Keratinocyte (primary cell): Measurements from ENCODE around the gene MT1B. TPM values are rescaled to one million over a fixed set of nuclear protein-coding genes. Genes with fewer than 3 reads are reported as not detected.

Experiments used
- DNase-seq: peaks from one replicate; pipeline ENCODE4 v3.0.0-alpha.2; 2011; ENCODE audit warnings: low read depth, missing footprints, low spot score
- FAIRE-seq: peaks from 2 replicates; lab custom pipeline; 2011; peaks lifted over from hg19 to GRCh38; lab: Jason Lieb, UNC
- H2AFZ ChIP-seq: 2 replicates; pipeline ENCODE4 v1.6.0; 2012; ENCODE audit warnings: low read length, control low read depth, inconsistent platforms; ENCODE audit not compliant: control insufficient read depth
- H3K27ac ChIP-seq: 2 replicates; pipeline ENCODE4 v1.5.1; 2011; ENCODE audit warnings: low read length; ENCODE audit not compliant: control insufficient read depth, insufficient read depth
- H3K27me3 ChIP-seq: 3 replicates; pipeline ENCODE4 v1.6.0; 2011; ENCODE audit warnings: low read length; ENCODE audit not compliant: control insufficient read depth, insufficient read depth; ENCODE audit errors: extremely low read depth
- H3K36me3 ChIP-seq, 2 experiments: 2 replicates in 1 of 2; 3 replicates in 1 of 2; pipeline ENCODE4 v1.5.1; 2011; ENCODE audit warnings: low read length in 2 of 2, mild to moderate bottlenecking in 1 of 2; ENCODE audit not compliant: control insufficient read depth in 2 of 2, insufficient read depth in 2 of 2; ENCODE audit errors: extremely low read depth in 1 of 2
- H3K4me1 ChIP-seq: 3 replicates; pipeline ENCODE4 v1.5.1; 2011; ENCODE audit warnings: low read length; ENCODE audit not compliant: control insufficient read depth, insufficient read depth; ENCODE audit errors: extremely low read depth
- H3K4me2 ChIP-seq: 3 replicates; pipeline ENCODE4 v1.6.0; 2011; ENCODE audit warnings: low read depth, low read length; ENCODE audit not compliant: control insufficient read depth, insufficient read depth; ENCODE audit errors: extremely low read depth
- H3K4me3 ChIP-seq, 3 experiments: fragments of 200-600 bp in 1 of 3; sonication (generic) in 1 of 3; 2 replicates in 2 of 3; 3 replicates in 1 of 3; pipeline ENCODE4 v1.5.1; 2011 to 2016; ENCODE audit warnings: low read length in 3 of 3, mild to moderate bottlenecking in 3 of 3, control low read depth in 2 of 3, inconsistent platforms in 1 of 3, low read depth in 1 of 3, mixed read lengths in 1 of 3, mixed run types in 1 of 3, moderate library complexity in 1 of 3; ENCODE audit not compliant: control insufficient read depth in 2 of 3, insufficient read depth in 2 of 3; ENCODE audit errors: extremely low read depth in 1 of 3
- H3K79me2 ChIP-seq: 2 replicates; pipeline ENCODE4 v1.6.0; 2012; ENCODE audit warnings: low read length; ENCODE audit not compliant: control insufficient read depth, insufficient read depth
- H3K9ac ChIP-seq: 3 replicates; pipeline ENCODE4 v1.6.0; 2011; ENCODE audit warnings: low read length; ENCODE audit not compliant: control insufficient read depth, insufficient read depth; ENCODE audit errors: extremely low read depth
- H3K9me1 ChIP-seq: 3 replicates; pipeline ENCODE4 v1.6.0; 2011; ENCODE audit warnings: low read length; ENCODE audit not compliant: control insufficient read depth, insufficient read depth; ENCODE audit errors: extremely low read depth
- H3K9me3 ChIP-seq: 2 replicates; pipeline ENCODE4 v1.5.1; 2012; ENCODE audit warnings: low read depth, low read length; ENCODE audit not compliant: control insufficient read depth
- H4K20me1 ChIP-seq: 3 replicates; pipeline ENCODE4 v1.6.0; 2011; ENCODE audit warnings: low read length; ENCODE audit not compliant: control insufficient read depth, insufficient read depth; ENCODE audit errors: extremely low read depth
- CTCF ChIP-seq, 3 experiments: IDR thresholded peaks in 1 of 3; conservative IDR thresholded peaks in 1 of 3; optimal IDR thresholded peaks in 1 of 3; 2 replicates in 2 of 3; 3 replicates in 1 of 3; pipeline versions ENCODE3 to v1.5.1; 2011; ENCODE audit warnings: low read length in 3 of 3, mild to moderate bottlenecking in 3 of 3, moderate library complexity in 2 of 3, control low read depth in 1 of 3, inconsistent platforms in 1 of 3; ENCODE audit not compliant: insufficient read depth in 2 of 3; ENCODE audit errors: extremely low read depth in 1 of 3
- EZH2 ChIP-seq: IDR thresholded peaks from one replicate; pipeline ENCODE4 v1.6.1; 2012; ENCODE audit warnings: inconsistent platforms, mild to moderate bottlenecking, low read length, moderate library complexity
- dilution Hi-C: fragments of 300-500 bp; cut with MboI; formaldehyde crosslinking; loops from one replicate; pipeline ENCODE4 v1.7.0; 2020; ENCODE audit warnings: low sequenced_read_pairs; ENCODE audit not compliant: extremely low pct_ligation_motif_present
- polyA plus RNA-seq, 5 experiments: library from polyadenylated mRNA; depleted of rRNA in 3 of 5; stranded (reverse) in 3 of 5; stranded (forward) in 1 of 5; unstranded in 1 of 5; fragments of >200 nt; gene quantifications; 1 replicate in 1 of 5; 2 replicates in 3 of 5; 3 replicates in 1 of 5; pipeline versions ENCODE4 v1.2.1 to v1.2.3, GENCODE V29; 2011 to 2012; ENCODE audit warnings: missing spikeins in 2 of 5, low read depth in 1 of 5, low replicate concordance in 1 of 5

The MT1B gene
- polyA plus RNA-seq, 1 donor (not counting 4 experiments of a cell fraction or from before 2014, with no cell fraction given), result not detected

GRCh38 chr16:56688762-56689161, 37.1 kb downstream of the MT1B start:
- H3K4me1 ChIP-seq, result peaks cover 39% of the 10 kb centered on the region
- no peaks in the 10 kb centered on the region for H3K9me1 ChIP-seq
- DNase-seq (no peak), FAIRE-seq (no peak)
- no peaks in the 10 kb centered on the region for H3K27me3 ChIP-seq
- no peaks in the 10 kb centered on the region for H4K20me1 ChIP-seq
- no peak overlapping the region for H3K27ac ChIP-seq
- H3K79me2 ChIP-seq, result no peaks in the 10 kb centered on the region
- no peak for TF ChIP-seq CTCF (optimal IDR thresholded peaks at IDR 0.05 in 1 of 3, IDR thresholded peaks at IDR 0.05 in 1 of 3, conservative IDR thresholded peaks at IDR 0.05 in 1 of 3; ENCODE audit: extremely low read depth in 1 of 3, insufficient read depth in 2 of 3, low read length in 3 of 3)
- no peak for TF ChIP-seq EZH2
- no peak overlapping the region for H2AFZ ChIP-seq
- H3K4me3 ChIP-seq, result no peak overlapping the region
- no peak overlapping the region for H3K4me2 ChIP-seq
- H3K36me3 ChIP-seq, result peaks cover 0 to 3% of the 10 kb centered on the region in 2 experiments
- peaks cover 1% of the 10 kb centered on the region for H3K9me3 ChIP-seq
- dilution Hi-C loops, result no loop called here
- H3K9ac ChIP-seq, result no peak overlapping the region

- Histone ChIP-seq H4K20me1 (no peaks in the 10 kb centered on the region), H3K4me3 (no peak overlapping the region), H3K27ac (no peak overlapping the region), H3K4me2 (no peak overlapping the region), H3K9me1 (no peaks in the 10 kb centered on the region), H3K79me2 (no peaks in the 10 kb centered on the region), H3K9ac (no peak overlapping the region), H3K36me3 (peaks cover 0 to 1% of the 10 kb centered on the region in 2 experiments), H3K4me1 (peaks cover 35% of the 10 kb centered on the region), H3K9me3 (peaks cover 1% of the 10 kb centered on the region), H2AFZ (no peak overlapping the region), H3K27me3 (no peaks in the 10 kb centered on the region)
- FAIRE-seq (peak; percentile 23), DNase-seq (no peak)
- dilution Hi-C loops, result no loop called here
- TF ChIP-seq CTCF (optimal IDR thresholded peaks at IDR 0.05 in 1 of 3, IDR thresholded peaks at IDR 0.05 in 1 of 3, conservative IDR thresholded peaks at IDR 0.05 in 1 of 3; ENCODE audit: extremely low read depth in 1 of 3, insufficient read depth in 2 of 3, low read length in 3 of 3) (no peak), EZH2 (no peak)
Observed at GRCh38 chr16:56689171-56689570, 37.5 kb downstream of the MT1B start.
